GM18873 (cell line): ENCODE measurements around the gene KAZN.

Experiments
- ATAC-seq: cut with Tn5 transposase; IDR thresholded peaks from one replicate; pipeline ENCODE4 v1.9.1; 2021; ENCODE audit warnings: mild to moderate bottlenecking, moderate library complexity, moderate number of reproducible peaks; ENCODE audit not compliant: unreplicated experiment, low FRiP score

KAZN gene

GRCh38 chr1:14922942-14923726 lies 324.6 kb downstream of the KAZN start:
- ATAC-seq, result no peak

- no peak for ATAC-seq
Measured at GRCh38 chr1:14923727-14924452, 325.4 kb downstream of the KAZN start.

DNA sequence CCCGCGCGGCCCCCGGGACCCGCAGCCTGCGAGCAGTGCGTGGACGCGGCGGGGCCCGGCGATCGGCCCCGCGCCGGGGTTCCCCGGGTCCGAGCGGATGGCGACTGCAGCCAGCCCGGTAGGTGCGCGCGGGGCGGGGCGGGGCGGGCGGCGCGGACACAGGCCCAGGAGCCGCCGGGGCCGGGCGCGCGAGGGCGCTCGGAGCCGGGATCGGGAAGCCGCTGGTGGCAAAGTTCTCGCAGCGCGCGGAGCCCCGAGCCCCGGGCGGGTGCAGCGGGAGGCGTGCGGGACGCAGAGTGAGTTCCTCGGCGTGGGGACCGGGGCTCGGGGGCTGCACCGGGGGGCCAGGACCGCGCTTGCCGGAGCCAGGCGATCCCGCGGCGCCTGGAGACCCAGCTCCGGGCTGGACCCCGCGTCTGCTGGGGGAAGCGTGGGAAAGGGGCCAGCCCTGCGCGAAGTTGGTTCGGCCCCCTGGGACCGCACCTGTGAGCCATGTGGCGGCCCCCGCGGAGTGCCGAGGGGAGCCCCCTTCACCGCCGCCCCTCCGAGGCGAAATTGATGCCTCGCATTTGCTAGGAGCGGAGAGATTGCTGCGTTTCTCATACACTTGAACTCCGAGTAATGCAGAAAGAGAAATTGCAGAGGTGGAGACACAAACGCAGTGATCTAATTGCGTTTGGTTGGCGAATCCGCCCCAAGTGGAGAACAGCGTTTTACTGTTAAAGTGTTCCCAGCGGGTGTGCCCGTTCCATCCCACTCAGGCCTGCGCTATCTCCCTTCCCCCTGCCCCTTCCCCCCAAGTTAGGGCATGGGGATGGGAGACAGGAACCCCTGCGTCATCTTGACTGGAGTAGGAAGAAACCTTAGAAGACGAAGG lies 326.2 kb downstream of the KAZN start:
- no peak for ATAC-seq

GRCh38 chr1:14925336-14926136 lies 327.1 kb downstream of the KAZN start:
- ATAC-seq, result no peak

- ATAC-seq, result no peak
Measured at GRCh38 chr1:14926229-14926628, 327.7 kb downstream of the KAZN start.

GRCh38 chr1:14926818-14927575 lies 328.5 kb downstream of the KAZN start:
- no peak for ATAC-seq

GRCh38 chr1:14928412-14928811 lies 329.9 kb downstream of the KAZN start:
- no peak for ATAC-seq

GRCh38 chr1:14928886-14929546 lies 330.5 kb downstream of the KAZN start:
- ATAC-seq, result no peak

DNA sequence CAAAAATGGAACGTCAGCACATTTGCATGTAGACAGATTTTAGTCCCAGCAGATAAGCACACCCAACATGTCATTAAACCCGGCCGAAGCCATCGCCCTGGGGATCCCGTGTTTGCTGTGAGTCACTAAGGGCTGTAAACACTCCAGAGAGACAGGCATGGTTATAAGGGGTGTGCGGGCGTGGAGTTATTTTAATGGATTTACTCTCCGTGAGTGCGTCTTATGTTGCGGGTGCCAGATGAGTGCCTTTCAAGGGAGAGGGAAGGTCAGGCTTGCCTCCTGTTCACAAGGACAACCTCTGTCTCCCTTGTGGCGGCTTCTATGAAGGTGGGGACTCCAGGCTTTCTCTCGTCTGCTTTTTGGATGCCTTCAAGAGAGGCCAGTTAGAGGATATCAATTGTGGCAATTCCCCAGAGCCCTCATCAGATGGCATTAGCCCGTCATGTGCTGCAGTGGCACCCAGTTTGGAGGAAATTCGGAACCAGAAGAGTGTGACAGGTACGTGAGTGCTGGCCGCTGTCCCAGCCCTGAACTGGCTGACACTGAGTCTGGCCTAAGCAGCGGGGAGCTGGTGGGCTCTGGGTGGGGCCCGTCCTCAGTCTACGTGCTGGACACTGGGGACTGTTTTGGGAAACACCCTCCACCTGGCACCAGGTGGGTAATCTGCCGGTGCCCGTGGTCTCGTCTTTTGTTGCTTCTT lies 331.2 kb downstream of the KAZN start:
- ATAC-seq, result no peak

DNA sequence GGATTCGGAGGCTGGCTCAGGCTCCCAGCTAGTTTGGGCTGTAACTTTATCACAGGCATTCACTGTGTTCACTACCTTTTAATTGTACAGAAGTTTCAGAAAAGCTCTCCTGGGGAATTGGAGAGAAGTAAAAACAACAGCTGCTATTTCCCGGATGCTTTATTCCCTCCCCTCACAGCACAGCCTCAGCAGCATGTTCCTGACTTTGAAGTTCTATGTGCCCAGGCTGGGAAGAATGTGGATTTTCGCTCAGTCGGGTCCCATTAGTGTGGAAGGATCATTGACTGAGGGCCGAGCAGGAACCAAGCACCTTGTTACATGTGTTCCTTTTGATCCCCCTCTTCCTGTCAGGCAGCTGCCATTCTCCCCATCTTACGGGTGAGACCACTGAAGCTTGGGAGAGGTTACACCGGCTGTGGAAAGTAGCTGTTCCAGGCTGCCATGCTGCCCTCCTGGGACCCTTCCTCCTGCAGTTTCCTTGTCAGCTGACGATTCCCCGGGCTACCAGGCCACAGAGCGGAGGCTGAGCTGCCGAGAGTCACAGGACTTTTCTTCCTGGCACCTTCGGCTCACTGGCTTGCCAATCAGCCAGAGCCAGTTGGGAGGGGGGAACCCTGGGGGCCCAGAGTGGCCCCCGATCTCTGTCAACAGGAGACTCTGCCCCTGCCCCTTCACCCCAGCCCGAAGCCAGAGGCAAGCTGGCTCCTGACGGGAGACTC lies 331.9 kb downstream of the KAZN start:
- ATAC-seq, result no peak

DNA sequence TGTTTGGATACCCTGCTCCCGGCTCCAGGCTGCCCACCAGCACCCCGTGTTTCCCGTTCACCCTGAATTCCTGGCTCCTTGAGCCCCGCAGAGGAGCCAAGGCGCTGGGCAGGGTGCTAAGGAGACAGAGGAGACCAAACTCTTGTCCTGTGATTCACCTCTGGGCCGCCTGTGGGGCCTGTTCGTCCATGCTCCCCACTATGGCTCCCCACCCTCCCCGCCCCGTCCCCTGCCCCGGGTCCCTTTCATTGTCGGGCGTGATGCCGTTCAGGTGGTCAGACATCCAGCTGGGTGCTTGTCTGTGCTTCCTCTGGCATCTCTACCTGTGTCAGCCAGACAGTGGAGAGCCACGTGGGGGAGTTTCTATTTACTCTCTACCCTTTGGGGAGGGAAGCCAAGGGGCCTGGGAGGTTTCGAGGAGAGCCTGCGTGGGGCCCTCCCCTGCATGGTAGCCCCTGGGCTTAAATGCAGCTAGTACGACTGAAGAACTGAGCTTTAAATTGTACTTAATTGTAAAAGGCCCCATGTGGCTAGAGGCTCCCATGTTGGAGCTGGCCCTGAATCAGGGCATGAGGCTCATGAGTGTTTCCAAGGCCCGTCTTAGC lies 333.7 kb downstream of the KAZN start:
- ATAC-seq, result no peak

GRCh38 chr1:14934867-14935266 lies 336.4 kb downstream of the KAZN start:
- ATAC-seq, result no peak

DNA sequence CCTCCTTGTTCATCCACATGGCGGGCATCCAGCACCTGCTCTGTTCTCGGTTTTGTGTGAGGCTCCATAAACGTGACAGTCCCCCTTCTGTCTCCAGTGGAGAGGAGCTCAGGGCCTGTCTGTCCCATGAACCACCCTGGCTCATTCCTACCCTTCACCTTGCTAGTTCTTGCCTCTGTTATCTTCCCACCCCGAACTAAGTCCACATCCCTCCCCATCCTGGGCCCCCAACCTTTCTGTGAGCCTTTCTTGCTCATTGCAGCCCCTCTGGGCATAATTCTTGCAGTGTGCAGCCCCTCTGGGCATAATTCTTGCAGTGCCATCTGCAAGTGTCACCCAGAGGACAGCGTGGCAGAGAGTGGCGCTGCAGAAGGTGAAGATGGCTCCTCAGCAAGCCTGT lies 338.3 kb downstream of the KAZN start:
- no peak for ATAC-seq

DNA sequence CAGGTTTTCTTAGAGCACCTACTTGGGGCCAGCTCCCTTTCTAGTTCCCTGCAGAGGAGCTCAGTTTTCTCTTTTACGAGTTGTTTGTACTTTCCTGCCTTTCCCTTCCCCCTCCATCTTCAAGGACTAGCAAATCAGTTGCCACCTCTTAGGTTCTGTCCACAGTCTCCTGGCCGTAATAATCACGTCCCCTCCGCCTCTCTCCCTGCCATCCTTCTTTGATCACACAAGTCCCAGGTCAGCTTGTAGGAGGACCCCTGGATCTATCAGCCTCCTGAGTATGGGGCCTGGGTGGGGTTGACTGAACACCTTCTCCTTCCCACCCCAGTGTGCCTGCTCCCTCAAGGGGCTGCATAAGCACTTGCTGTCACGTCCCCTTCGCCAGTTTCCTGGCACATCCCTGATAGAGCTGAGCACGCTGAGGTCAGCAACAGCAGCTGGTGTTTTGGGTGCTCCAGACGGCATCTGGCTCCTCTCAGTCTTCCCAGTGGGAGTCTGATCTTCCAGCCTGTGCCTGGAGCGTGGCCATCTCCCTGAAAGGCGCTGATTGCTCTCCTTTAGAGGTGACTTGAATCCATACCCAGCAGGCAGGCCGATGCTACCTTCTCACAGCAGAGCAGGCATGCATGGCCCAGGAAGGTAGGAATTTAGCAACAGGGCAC lies 338.9 kb downstream of the KAZN start:
- no peak for ATAC-seq

GRCh38 chr1:14939527-14940284 lies 341.2 kb downstream of the KAZN start:
- ATAC-seq, result no peak

DNA sequence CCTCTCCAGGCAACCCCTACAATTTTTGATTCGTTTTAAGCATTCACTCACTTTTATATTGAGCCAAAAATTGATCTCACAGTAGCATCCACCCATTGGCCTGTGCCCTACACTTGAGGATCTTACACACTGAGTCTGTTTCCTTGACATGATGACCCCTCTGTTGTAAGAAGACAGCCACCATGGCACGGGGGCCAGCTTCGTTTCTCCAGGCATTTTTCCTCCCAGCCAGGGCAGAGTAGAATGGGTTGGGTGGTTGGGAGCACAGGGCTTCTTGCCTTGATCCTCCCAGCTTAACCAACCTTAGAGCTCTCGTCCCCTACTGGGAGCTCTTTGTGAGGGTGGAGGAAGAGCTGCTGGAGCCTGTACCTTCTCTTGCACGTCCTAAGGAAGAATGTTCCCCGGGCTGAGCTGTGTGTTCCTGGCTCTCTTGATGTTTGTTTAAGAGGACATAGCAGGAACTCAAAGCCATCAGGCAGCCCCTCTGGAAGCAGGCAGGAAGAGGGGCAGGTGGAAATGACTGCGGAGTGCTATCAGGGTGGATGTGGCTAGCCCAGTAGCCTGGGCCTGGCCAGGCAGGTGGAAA lies 341.9 kb downstream of the KAZN start:
- no peak for ATAC-seq
